ENCODE measurements around the gene PITPNM2.

The PITPNM2 gene

DNA sequence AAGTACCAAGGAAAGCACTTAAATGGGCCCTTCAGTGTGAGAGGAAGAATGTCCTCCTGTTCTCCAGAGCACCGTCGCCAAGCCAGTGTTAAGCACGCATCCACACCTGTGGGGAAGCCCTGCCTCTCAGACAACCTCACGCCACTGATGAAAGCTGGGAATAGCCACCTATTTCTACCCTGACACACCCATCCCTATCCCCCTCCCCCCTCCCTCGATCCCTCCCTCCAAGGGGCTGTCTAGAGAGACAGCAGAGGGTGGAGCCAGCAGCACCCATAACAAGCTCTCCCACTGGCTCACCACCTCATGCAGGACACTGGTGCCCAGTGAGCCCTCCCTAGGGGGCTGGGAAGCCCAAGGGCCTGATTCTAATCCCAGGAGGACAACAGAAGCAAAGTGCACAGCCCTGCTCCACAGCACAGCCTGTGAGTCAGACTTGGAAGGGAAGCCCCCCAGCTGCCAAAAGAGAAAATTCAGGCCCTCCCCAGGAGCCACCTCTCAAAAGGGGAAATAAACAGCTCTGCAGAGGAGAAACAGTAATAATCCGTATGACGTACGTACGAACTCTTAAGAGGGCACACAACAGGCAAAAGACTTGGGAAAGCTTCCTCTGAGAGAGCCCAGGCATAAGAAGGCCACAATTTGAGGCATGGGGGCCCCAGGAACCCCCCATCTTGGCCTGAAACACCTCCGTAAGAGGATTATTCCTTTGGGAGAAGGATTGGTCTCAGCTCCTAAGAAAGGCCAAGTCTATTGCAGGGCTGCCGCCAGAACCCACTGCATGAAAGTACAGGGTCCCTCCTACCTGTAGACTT is 7.8 kb downstream of the PITPNM2 start:
- DNase-seq: peak; percentile 28

GRCh38 chr12:123142518-123142840 is 8.4 kb downstream of the PITPNM2 start:
- no peak for DNase-seq

DNA sequence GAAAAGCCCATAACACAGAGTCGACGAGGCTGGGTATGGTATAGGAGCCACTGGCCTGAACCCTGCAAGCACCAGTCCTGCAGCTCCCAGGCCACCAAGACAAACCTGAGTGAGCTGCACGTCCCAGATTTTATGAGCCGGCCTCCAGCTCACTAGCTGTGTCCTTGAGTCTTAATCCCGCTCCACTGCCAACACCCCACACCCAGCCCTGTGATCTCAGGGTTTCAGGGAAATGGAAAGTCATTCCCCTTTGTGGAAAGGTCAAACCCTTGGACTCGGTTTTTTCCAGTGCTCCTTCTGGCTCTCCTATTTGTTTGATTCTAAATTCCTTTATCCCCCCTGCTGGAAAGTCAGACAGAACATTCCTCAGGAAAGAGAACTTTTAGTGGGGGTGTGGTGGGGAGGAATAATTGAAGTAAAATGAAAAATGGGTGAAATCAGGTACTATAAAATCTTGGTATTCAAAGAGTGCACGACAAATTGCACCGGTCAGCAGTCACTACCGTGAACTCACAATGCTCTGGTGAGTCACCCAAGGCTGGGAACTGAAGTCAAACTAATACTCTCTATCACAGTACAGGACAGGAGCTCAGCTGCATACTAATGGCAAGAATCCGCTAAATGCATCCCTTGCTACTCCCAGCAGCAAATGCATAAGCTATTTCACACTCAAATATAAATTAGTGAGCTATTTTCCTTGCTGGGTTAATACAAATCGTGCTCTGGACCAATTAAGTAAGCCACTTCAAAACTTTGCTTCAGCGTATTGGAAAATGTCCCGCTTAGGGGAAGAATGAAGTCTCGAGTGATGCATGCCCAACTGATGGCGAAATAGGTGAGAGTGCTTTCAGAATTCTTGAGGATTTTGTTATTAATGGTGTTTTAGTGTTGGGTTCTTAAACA is 9.0 kb downstream of the PITPNM2 start:
- DNase-seq: no peak

DNA sequence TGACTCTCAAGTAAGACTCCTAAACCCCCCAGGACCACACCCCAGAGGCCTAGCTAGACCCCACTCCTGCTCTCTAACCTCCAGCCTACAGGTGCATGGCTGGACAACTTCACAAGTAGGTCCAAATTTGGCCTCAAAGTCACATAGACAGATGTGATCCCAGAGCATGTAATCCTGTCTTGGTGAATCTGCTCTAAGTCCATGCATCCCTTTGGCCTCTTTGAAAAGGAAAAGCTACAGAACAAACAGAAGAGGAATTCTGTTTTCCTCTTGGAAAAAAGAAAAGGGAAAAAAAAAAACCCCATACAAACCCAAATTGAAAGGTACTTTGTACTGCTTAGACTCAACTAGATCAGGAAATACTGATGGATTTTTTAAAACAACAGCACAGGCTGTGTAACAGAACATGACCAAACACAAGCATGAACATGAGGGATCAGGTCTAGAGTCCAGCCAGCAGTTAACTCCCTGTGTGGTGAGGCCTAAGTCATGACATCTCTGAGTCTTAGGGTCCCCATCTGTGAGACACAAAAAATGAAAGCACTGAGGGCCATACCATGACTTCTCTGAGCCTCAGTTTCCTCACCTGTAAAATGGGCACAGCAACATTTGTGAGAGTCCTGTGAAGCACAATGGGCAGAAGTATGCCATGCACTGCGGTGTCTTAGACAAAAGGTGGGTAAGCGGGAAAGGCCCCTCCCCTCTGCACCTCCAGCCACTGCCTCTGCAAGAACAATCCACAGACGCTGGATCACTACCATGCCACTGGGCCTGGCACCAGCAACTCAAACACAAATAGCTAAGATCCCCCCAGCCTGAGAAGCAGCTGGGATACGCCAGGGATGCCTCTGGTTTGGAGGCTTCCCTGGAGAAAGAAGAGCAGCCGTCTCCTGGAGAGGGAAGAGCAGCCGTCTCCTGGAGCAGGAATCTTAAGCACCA is 9.9 kb downstream of the PITPNM2 start:
- DNase-seq: no peak

DNA sequence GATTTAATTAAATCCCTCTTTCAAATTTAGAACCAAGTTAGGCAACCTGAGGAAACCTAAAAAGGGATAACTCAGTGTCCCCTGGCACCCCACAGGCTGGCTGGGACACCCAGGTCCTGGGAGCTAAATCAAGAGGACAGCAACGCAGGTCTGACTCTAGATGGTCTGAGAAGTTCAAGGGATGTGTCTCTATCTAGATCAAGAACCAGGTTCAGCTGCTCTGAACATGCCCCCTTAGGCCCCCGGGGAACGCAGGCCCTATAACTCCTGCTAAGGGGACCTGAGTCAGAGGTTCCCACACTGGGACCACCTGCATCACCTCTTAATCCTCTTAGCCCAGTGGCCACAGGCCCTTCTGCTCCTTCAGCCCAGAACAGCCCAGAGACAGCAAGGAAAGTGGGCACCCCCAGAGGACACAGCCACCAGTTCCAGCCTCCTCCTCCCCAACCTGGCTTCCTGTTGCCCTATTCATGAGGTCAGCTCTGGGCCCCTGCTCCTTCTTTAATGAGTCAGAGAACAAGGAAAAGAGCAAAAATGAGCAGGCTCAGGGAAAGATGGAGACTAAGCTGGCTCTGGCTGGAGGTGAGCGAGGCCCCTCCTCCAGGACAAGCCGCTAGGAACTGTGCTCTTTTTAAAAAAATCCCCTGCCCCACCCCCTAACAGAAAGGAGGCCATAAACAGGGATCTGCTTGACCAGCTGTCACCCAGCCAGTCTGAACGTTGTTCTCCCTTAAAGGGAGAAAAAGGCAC is 10.8 kb downstream of the PITPNM2 start:
- DNase-seq: no peak

- DNase-seq: no peak
These were observed 15.2 kb downstream of the PITPNM2 start for GRCh38 chr12:123135688-123136087.

- no peak for DNase-seq
These were observed 16.1 kb downstream of the PITPNM2 start for GRCh38 chr12:123134826-123135225.

- no peak for DNase-seq
These were observed 16.6 kb downstream of the PITPNM2 start for GRCh38 chr12:123134271-123134671.

GRCh38 chr12:123133701-123134100 is 17.2 kb downstream of the PITPNM2 start:
- no peak for DNase-seq

DNA sequence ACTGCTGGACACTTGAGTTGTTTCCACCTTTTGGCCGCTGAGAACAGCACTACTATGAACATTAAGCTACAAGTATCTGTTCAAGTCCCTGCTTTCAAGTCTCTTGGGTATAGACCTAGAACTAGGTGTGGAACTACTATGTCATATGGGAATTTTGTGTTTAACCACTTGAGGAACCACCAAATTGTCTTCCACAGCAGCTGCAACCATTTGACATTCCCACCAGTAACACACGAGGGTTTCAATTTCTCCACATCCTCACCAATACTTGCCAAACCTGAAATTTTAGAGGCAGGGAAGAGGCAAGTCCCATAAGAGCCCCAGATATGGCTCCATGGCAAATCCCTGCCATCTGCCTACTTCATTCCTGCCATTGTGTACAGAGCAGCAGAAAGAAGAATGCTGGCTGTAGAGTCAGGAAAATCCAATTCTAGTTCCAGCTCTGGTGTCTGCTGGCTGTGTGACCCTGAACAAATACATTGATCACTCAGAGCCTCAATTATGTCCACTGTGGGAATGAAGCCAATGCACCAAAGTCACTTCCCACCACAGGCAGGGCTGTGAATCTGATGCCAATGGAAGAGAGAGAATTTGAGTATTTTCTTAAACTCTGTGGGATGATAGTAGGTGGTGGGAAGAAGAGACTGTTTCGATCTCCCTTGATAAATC is 17.8 kb downstream of the PITPNM2 start:
- no peak for DNase-seq

DNA sequence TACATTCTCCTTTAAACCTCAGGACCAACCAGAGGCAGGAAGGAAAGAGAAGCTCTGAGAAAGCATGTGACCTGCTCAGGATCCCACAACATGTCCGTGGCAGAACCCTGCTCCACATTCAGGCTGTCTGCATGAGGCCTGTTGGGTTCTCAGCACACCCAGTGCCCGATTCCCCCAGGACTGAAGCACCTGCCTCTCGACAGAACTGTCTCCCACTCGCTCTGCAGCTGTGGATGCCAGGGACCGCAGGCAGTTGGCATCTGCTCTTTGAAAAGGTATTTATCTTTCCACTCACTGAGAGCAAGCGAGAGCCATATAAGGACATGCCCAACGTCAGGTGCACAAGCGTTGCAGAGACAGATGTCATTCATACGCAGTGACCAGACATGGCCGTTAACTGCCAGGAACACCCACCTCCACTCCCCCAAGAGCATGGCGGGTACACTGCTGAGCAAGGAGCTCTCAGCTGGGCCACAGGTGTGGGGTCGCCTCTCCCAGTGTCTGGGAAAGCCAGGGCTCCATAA is 18.9 kb downstream of the PITPNM2 start:
- DNase-seq: peak; percentile 70

GRCh38 chr12:123131291-123131832 is 19.5 kb downstream of the PITPNM2 start:
- DNase-seq: no peak

DNA sequence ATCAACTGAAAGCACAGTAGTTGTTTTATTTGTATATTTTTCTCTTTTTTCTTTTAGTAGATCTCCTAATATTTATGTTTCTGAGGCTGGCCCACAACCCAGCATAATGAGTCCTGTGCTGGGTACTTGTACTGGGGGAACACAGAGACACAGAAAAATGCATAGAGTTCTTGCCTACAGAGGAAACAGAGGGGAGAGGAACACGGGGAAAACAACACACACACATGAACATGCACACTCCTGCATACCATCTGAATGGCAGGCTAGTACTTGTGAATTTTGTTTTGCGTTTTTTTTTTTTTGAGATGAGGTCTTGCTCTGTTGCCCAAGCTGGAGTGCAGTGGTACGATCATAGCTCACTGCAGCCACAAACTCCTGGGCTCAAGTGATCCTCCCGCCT is 21.3 kb downstream of the PITPNM2 start:
- no peak for DNase-seq

- DNase-seq: no peak
These were observed 23.8 kb downstream of the PITPNM2 start for GRCh38 chr12:123127182-123127495.

DNA sequence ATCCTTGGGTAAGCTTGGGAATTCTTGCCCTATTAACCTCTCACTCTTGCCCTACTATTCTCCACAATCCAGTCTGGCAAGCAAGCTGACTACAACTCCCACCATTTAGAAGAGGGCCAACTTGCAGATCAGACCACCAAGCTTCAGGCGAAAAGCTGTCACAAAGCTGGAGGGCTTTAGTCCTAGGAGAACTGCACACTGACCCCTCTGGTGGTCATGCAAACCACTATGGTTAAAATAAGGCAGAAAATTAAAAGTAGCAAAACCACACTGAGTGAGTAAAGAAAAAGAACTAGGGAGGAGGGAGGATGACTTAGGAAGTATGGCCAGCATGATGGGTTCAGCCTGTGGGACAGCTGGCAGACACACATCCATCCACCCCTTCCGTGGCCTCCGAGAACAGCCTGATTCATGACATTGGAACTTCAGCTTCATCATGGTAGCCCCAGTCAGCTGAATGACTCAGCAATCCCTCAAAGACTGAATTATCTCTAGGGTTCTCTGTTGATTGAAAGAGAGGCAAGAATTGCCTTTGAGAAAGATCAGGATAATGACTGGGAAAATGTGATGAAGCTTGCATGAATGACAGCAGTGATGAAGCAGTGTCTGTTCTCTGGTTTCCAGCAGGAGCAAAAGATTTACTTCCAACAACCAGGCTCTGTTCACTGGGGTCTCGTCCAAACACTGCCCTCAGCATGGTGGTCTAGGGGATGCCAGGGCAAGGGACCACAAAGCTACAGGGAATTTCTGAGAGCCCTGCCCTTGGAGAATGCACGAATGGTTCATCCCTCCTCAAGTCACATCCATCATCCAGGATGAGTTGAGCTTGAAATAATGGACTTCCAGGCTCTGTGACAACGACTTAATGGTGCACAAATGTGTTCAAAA is 24.4 kb downstream of the PITPNM2 start:
- DNase-seq: no peak

DNA sequence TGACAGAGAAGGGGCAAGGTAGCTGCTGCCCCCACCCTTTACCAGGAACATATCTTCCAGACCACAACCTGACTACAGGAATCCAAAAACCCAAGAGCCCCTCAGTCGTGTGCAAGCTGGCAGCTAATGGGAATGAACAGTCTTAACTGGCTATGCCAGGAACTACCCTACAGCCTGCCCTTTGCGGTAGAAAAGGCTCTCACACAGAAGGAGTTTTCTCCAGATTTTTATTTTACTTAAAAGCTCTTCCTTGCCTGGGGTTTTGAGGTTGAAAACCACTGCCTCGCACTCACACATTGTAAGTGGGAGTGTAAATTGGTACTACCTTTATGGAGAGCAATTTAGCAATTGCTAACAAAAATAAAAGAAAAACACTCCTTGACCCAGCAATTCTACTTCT is 28.3 kb downstream of the PITPNM2 start:
- no peak for DNase-seq

DNA sequence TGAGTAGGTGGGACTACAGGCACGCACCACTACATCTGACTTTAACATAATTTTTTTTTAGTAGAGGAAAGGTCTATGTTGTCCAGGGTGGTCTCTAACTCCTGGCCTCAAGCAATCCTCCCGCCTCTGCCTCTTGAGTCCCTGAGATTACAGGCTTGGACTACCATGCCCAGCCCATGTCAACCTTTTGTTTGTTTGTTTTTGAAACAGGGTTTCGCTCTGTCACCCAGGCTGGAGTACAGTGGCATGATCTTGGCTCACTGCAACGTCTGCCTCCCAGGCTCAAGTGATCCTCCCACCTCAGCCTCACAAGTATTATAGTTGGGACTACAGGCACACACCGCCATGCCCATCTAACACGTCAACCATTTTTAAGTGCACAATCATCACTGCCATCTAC is 29.2 kb downstream of the PITPNM2 start:
- DNase-seq: no peak

DNA sequence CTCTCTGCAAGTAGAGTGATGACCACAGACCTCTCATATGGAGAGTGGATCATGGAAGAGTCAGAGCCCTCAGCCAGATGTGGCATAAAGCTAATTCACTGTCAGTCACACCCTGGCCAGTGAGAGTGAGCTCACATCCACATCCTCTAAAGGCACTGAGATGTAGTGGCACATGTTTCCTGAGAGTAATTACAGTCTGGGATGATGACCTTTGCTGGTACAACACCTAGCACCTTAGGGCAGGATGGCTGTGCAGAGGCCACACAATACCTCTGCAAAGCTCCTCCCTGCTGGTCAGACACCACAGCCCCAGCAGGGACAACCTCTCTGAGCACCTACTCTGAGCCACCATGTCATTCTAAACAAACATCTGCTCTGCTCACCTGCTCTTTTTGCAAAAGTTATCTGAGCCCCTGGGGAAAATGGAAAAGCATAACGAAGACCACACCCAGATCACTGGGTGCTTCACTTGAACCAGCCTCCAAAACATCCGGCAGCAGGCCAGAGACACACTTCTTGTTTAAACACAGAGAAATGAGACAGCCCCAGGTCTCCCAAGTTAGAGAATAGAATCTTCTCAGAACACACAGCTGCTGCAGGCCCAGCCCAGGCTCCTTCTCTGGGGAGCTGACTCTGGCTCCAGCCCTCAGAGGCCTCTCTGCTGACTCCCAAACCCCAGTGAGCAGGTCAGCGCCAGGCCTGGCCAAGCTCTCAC is 30.3 kb downstream of the PITPNM2 start:
- no peak for DNase-seq

- peak; percentile 35 for DNase-seq
These were observed 31.1 kb downstream of the PITPNM2 start for GRCh38 chr12:123119808-123120207.

DNA sequence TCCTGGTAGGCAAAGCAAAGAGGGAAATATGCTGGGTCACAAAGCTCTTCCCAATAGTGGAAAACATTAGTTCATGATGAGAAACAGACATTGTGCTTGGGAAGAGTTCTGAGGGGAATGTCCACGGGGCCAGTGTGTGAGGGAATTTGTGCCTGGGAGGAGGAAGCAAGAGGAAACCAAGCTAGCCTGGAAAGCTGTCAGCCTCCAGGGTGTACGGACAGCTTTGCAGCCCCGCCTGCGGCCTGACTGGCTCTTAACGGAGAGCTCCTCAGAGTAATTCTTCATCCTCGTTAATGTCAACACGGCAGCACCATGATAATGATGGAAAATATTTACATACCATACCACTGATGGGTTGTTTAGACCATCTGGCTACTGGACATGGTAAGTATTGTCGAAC is 32.4 kb downstream of the PITPNM2 start:
- DNase-seq: no peak
